Activated T-cell treated with anti-CD3 and anti-CD28 coated beads for 4 hours (primary cell): Measurements from ENCODE around the gene OR2S2.

ENCODE experiments used
- DNase-seq: peaks from one replicate; pipeline ENCODE4 v3.0.0-alpha.2; 2020

Gene OR2S2

DNA sequence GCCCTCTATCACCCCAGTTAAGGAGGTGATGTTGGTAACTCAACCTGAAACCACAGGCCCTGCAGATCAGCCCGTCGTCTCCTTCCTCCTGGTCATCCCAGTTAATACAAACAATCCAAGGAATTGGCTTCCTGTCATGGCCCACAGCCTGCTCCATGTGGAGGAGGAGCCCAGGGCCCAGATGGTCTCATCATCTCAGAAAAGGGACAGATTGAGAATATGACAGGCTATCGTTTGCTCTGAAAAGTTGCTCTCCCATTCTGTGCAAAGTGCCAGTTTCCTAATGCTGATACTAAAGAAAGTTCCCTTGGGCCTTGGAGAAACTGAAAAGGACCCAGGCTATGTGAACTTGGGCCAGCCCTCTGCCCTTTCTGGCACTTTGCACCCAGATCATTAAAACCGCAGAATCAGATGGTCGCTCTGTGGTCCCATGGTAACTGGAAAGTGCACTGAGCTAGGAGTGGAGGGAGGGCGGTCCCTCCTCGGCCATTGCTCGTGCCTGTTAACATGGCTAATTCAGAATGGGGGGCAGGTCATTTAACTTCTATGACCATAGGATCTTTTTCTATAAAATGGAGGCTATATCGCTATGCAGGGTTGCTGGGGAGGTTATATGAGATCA, 49.3 kb downstream of the OR2S2 start:
- DNase-seq, result no peak

DNA sequence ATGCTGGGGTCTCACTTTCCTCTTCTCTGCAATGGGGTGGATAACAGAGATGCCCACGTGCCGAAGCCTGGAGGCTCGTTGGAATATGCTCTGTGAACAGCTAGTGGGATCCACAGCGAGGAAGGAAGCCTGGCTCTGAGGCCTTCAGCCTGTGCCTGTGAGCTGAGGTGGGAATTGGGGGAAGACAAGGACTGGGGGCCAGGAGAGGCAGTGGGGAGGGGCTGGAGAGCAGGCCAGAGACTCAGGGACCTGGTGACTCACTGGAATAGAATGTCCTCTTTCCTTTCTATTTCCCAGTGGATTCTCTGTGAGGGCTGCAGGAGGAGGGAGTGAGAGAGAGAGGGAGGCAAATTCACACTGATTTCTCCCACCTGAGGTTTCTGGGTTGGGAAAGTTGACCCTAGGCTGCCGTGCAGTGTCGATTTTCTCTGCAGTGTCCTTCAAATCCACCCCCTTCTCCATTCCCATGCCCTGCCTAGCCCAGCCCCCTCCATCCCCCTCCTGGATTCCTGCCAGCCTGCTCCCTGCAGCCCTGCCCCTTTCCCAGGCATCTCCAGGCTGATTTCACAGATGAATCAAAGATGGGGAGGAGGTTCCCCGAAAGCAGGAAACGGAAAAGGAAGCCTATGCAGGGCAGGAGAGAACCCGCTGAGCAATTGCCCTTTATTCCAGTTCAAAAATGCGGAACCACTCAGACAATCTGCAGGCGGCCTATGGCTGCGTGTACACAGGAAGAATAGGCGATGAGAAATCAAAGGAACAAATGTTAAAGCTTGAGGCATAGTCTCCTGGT, 50.0 kb downstream of the OR2S2 start:
- DNase-seq, result no peak
